Measurements from ENCODE around the gene CFAP206.
"Not testable (repeated sequence)": the region's sequence is repeated elsewhere in the genome, so short reads cannot be mapped to it uniquely, and the experiment has no call there.

CFAP206 gene

GRCh38 chr6:87420360-87420759 lies 12.6 kb downstream of the CFAP206 start:
- no peak for DNase-seq (ENCODE audit: low read depth in 2 of 2)

DNA sequence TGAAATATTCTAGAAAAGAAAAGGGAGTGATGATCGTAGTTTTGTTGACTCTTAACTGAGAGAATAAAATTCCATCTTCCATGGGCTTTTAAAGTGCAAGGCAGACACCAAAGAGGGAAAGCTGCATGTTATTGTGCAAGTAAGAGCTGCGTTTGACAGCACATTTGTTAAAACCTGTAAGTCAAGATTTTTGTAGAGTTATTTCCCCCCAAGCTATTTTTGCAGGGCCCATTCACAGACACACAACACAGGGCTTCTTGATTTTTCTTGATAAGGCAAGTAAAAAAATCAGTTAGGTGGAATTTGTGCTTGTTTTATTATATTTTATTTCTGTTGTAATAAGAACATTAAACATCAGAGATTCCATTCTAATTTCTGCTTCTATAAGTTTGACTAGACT lies 13.8 kb downstream of the CFAP206 start:
- no peak for DNase-seq (ENCODE audit: low read depth in 2 of 2)

- DNase-seq (ENCODE audit: low read depth in 2 of 2), result no peak
These were observed 19.0 kb downstream of the CFAP206 start for GRCh38 chr6:87426789-87427188.

DNA sequence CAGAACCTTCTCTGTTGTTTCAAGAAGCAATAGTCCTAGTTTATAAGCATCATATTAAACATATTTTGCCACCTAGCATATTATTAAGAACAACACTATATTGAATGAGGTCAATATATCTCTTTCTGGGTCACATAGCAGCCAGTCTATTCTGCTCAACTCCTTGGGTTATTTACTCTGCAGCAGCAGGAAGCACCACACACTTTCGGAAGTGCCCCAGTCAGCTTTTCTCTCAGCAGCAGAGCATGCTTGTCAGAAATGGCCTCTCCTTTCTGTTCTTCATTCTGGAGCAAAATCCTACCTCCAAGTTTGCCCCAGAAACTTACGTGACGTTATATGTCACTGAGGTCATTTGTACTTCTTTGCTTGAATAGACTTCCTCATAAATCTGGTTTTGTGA lies 22.7 kb downstream of the CFAP206 start:
- DNase-seq (ENCODE audit: low read depth in 2 of 2), result no peak

GRCh38 chr6:87431263-87431662 lies 23.5 kb downstream of the CFAP206 start:
- no peak for DNase-seq (ENCODE audit: low read depth in 2 of 2)

DNA sequence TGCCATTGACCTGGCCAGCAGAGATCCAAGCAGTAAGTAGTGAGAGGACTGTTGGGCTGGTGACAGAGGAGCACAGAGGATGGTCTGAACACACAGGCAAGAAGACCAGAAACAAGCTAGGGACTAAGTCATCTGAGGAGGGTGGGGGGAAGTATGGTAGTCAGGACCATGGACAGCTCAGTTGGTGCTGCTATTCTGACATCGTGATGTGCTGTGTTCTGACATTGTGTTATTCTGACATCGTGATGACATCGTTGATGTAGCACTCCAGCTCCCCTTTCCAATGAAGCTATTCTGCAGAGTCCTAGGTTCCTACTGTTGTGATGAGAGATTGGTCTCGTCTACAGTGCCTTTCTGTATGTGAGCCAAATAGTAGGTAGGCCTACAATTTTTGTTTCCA lies 28.7 kb downstream of the CFAP206 start:
- peak; percentile 6 to 28 for DNase-seq (ENCODE audit: low read depth in 2 of 2)

- DNase-seq (ENCODE audit: low read depth in 2 of 2), result no peak
These were observed 33.9 kb downstream of the CFAP206 start for GRCh38 chr6:87441711-87442110.

DNA sequence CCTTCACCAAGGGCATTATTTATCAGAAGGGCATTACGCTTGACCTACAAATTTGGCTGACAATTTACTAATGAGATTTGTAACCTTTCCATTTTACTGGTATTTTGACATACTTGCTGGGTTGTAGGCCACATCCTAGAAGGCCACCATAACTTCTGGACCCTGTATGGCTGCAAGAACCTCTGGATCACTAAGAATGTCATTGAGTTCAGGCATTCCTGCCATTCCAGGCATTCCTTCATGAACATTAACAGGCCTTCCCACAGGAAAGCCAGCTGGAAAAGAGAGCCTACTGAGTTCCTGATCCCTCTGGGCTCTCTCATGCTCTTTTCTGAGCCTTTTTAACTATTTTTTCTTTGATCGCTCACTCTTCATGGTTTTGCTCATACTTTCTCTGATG lies 36.6 kb downstream of the CFAP206 start:
- no peak for DNase-seq (ENCODE audit: low read depth in 2 of 2)

DNA sequence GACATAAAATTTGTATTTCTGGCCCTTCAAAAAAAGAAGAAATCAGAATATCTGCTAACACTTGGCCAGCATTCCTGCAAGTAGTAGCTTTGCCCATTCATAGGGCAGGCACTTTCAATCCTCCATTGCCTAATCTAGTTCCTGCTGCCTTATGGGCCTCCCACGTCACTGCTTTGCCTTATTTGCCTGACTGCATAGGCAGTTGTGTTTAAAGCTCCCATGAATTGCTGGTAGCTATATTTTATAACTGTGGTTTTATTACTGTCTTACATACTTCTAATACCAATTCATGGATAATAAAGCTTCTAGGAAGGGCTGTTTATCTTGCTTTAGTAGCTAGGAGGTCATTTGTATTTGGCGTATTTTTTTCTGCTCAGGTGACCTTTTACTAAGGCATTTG lies 57.3 kb downstream of the CFAP206 start:
- DNase-seq (ENCODE audit: low read depth in 2 of 2), result no peak

- DNase-seq (ENCODE audit: low read depth in 2 of 2), result peak; percentile 73 to 76
These were observed 65.0 kb downstream of the CFAP206 start, which contains the start of gene SLC35A1 for GRCh38 chr6:87472525-87473418. SLC35A1 (plus strand) TSS chr6:87472974; CDS start chr6:87473004, 30 bp downstream.

GRCh38 chr6:87473419-87473903 lies 65.7 kb downstream of the CFAP206 start:
- peak in 1 of 2 donors; percentile 38 for DNase-seq (ENCODE audit: low read depth in 2 of 2)

GRCh38 chr6:87481931-87482330 lies 74.2 kb downstream of the CFAP206 start:
- DNase-seq (ENCODE audit: low read depth in 2 of 2), result no peak

DNA sequence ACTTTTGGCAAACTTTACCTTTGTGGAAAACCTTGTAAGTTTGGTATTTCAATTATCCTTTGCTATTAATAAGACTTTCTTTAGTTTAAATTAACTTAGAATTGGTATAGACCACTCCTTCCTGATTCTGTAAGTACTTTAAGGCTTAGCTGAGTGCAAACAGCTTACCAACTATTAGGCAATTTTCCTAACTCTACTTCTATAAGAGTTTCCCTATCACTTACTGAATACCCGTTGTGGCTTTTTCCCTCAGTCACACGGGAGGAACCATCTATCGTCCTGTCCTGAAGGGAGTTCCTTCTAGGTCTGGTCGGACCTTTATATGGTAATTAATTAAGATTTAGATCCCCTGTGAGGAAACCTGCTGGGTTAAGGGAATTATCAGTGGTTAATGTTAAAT lies 74.6 kb downstream of the CFAP206 start:
- no peak for DNase-seq (ENCODE audit: low read depth in 2 of 2)

GRCh38 chr6:87483929-87484328 lies 76.2 kb downstream of the CFAP206 start:
- DNase-seq (ENCODE audit: low read depth in 2 of 2), result no peak

DNA sequence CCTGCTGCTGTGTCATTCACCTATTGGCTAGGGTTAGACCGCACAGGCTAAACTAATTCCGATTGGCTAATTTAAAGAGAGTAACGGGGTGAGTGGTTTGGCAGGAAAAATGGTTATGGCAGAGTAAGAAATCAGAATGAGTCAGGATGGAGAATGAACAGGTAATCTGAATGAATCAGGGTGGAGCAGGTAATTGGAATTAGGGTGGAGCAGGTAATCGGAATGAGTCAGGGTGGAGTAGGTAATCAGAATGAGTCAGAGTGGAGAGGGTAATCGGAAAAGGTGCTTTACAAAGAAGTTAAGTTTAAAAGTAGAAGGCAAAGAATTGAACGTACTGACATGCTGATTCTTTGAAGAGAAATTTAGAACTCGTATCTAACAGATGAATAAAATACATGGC lies 76.7 kb downstream of the CFAP206 start:
- no peak for DNase-seq (ENCODE audit: low read depth in 2 of 2)

GRCh38 chr6:87487555-87487954 lies 79.8 kb downstream of the CFAP206 start:
- no peak for DNase-seq (ENCODE audit: low read depth in 2 of 2)

GRCh38 chr6:87489326-87489725 lies 81.6 kb downstream of the CFAP206 start:
- not testable (repeated sequence) for DNase-seq (ENCODE audit: low read depth in 2 of 2)

GRCh38 chr6:87494761-87495422 lies 87.1 kb downstream of the CFAP206 start:
- DNase-seq (ENCODE audit: low read depth in 2 of 2), result no peak

- no peak for DNase-seq (ENCODE audit: low read depth in 2 of 2)
These were observed 90.3 kb downstream of the CFAP206 start for GRCh38 chr6:87498048-87498447.

DNA sequence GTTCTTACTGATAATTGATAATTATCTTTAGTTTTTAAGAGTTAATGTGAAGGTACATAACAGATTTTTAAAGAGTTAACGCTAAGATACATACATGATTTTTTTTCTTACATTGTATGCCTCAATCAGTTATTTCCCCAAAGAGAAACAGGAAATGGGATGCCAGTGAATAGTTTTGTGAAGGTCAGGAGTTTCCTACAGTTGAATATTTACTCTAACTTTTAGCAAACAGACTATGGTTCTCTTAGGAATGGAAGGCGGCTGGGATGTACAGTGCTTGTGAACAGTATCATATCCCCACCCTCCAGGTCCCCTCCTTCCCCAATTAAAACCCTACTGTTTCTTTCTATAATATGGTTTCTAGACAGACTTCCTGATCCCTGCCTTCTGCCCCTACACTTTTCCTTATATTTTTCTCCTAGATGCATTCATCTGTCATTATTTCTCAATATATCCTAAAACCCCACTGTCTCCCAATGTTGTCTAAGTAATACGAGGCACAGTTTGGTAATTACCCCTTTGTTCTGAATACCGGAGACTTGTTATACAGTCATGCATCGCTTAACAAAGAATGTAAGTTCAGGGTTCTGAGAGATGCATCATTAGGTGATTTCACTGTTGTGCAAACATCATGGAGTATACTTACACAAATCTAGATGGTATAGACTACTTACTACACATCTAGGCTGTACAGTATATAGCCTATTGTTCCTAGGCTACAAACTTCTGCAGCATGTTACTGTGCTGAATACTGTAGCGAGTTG lies 94.2 kb downstream of the CFAP206 start:
- DNase-seq (ENCODE audit: low read depth in 2 of 2), result no peak

GRCh38 chr6:87504441-87504840 lies 96.7 kb downstream of the CFAP206 start:
- DNase-seq (ENCODE audit: low read depth in 2 of 2), result no peak
